RCC 7860 (cell line): ENCODE data around the gene TNS1.

Experiments used
- DNase-seq: peaks from one replicate; pipeline ENCODE4 v3.0.0-alpha.2; 2015; ENCODE audit warnings: low spot score
- FAIRE-seq: peaks from 2 replicates; lab custom pipeline; 2012; peaks lifted over from hg19 to GRCh38; lab: Jason Lieb, UNC

TNS1 gene

GRCh38 chr2:217761645-217762277, 241.0 kb downstream of the TNS1 start:
- no peak for FAIRE-seq

GRCh38 chr2:217759991-217760390, 242.8 kb downstream of the TNS1 start:
- no peak for FAIRE-seq

More at GRCh38 chr2:217761645-217762277, 241.0 kb downstream of the TNS1 start:
- no peak for DNase-seq

GRCh38 chr2:217757108-217757463, 245.7 kb downstream of the TNS1 start:
- DNase-seq (no peak), FAIRE-seq (no peak)

More at GRCh38 chr2:217759991-217760390, 242.8 kb downstream of the TNS1 start:
- no peak for DNase-seq

- no peak for DNase-seq
- no peak for FAIRE-seq
These were observed 246.3 kb downstream of the TNS1 start for GRCh38 chr2:217756375-217757107.

- DNase-seq = no peak
These were observed 247.6 kb downstream of the TNS1 start for GRCh38 chr2:217755027-217755745.

GRCh38 chr2:217753460-217754200, 249.2 kb downstream of the TNS1 start:
- no peak for DNase-seq
- FAIRE-seq = no peak

More at GRCh38 chr2:217755027-217755745, 247.6 kb downstream of the TNS1 start:
- FAIRE-seq = no peak

- no peak for FAIRE-seq
- DNase-seq = no peak
These were observed 249.9 kb downstream of the TNS1 start for GRCh38 chr2:217752714-217753459.

GRCh38 chr2:217751952-217752351, 250.8 kb downstream of the TNS1 start:
- DNase-seq (no peak), FAIRE-seq (no peak)

GRCh38 chr2:217751192-217751591, 251.6 kb downstream of the TNS1 start:
- DNase-seq (no peak), FAIRE-seq (no peak)
